GM15510 (cell line): ENCODE measurements around the gene ZNF614.

Experiments used
- POLR2A ChIP-seq: IDR thresholded peaks from 3 replicates; pipeline ENCODE4 v1.6.1; 2011; ENCODE audit warnings: borderline replicate concordance; ENCODE audit not compliant: insufficient read length; ENCODE audit errors: extremely low read depth

The ZNF614 gene

DNA sequence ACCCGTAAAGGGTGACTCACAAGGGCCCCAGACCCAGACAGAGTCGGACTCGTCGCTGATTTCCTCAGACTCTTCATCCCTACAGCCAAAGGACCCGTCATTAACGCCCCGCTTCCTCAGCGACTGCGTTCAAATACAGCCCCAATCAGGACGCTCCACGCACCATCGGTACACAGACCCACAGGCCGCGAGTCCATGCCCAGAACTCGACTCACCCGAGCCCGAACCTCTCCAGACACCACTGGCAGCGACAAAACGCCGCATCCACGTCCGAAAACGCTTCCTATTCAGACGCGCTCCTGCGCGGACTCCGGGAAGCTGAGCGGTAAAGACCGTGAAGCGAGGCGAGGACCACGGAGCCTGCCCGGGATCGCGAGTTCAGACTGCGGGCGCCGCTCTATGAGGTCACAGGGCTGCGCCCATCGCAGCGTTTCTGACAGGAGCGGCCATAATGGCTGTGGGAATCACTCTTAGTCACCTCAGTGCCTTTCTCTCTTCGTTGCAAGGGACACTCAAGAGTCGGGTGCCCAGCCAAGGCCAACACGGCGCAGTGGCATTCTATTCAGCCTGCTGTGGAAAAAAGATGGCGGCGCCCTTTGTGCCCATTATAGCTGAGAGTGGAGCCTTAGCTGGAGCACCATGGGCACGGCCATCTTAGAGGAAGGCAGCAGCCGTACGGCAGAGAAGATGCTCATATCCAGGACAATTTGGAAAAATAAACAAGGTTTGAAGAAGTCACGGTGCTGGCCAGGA is at the start of gene ZNF614:
Gene ZNF614, minus strand, starts transcription at position 353 of the 753 bp plus-strand sequence. CDS start 2,634 bp downstream, outside the sequence.
- peak; percentile 87 for TF ChIP-seq POLR2A

DNA sequence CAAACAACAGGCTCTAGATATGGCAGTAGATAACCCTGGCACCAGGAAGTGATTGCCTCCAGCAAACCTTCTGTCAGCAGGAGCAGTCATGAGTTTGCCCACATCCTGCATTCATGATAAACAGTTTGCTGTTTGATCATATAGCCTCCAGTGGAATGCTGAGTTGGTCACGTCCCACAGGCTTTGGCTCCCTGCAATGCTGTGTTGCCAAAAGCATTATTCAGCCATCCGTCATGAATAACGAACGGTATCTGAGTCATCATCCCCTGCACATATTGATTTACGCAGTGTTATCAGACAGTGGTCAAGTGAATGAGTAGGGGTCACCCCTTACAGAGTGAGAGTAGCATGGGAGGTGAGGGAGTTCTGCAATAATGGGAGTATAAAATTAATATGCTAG is 42.3 kb upstream of the ZNF614 start:
- no peak for TF ChIP-seq POLR2A

DNA sequence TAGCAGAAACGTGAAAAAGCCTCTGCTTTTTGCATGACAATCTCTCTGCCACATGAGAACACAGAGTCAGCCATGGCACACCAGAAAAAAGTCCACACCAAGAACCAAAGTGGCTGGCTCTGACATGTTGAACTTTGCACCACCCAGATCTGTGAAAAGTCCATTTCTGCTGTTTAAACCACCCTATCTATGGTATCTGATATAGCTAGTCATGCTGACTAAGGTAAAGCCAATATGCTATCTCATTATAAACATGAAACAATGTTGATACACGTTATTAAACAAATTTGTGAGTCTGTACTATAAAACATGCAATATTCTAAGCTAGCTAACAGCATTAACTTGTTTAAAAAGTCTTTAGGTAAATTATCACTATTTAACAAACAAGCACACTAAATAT is 41.5 kb upstream of the ZNF614 start:
- no peak for TF ChIP-seq POLR2A

DNA sequence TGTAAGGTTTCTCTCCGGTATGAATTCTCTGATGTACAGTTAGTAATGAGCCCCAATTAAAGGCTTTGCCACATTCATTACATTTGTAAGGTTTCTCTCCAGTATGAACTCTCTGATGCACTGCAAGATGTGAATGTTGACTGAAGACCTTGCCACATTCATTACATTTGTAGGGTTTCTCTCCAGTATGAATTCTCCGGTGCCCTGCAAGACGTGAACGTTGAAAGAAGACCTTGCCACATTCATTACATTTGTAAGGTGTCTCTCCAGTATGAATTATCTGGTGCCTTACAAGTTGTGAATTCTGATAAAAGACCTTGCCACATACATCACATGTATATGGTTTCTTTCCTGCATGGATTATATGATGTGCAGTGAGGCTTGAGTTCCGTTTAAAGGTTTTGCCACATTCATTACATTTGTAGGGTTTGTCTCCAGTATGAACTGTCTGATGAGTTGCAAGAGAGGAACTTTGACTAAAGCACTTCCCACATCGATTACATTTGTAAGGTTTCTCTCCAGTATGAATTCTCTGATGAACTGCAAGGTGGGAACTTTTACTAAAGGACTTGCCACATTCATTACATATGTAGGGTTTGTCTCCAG is 38.2 kb upstream of the ZNF614 start:
- TF ChIP-seq POLR2A: no peak

GRCh38 chr19:52065399-52065798 is 37.2 kb upstream of the ZNF614 start:
- no peak for TF ChIP-seq POLR2A

GRCh38 chr19:52048555-52049501 is 20.6 kb upstream of the ZNF614 start, which contains the start of gene ZNF432:
Gene ZNF432, minus strand, starts transcription at chr19:52048838. Its CDS starts 1,970 bp downstream, at chr19:52046868.
- TF ChIP-seq POLR2A: peak; percentile 35

- no peak for TF ChIP-seq POLR2A
Observed at GRCh38 chr19:52039169-52039568, 11.0 kb upstream of the ZNF614 start.

- no peak for TF ChIP-seq POLR2A
Observed at GRCh38 chr19:52034051-52034728, 6.0 kb upstream of the ZNF614 start.

DNA sequence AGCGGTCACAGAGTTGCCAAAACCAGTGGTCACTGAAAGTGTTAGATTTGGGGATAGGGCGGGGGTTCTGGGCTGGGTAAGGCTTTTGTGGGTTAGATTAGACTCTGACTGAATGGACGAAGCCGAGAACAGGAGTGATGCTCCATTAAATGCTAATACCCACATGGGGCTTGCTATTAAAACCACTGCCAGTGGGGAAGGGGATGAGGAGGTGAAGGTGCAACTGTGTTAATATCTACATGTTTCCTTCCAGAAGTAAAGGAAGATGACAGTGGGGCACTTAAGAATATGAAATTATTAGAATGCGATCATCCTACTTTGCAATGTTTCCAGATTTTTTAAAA is 573 bp upstream of the ZNF614 start:
- TF ChIP-seq POLR2A: no peak

DNA sequence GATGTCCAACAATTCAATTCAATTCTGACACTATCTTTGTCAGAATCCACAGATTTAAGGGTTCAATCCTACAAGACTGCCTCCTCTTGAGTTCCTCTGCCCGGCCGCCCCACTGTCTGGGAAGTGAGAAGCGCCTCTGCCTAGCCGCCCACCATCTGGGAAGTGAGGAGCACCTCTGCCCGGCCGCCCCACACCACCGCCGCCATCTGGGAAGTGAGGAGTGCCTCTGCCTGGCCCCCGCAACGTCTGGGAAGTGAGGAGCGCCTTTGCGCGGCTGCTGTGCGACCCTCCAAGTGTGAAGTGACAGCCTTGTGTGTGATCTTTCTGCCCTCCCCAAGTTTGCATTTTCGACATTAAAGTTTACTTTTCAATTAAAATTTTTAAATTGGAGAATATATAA is 6.0 kb downstream of the ZNF614 start:
- no peak for TF ChIP-seq POLR2A

DNA sequence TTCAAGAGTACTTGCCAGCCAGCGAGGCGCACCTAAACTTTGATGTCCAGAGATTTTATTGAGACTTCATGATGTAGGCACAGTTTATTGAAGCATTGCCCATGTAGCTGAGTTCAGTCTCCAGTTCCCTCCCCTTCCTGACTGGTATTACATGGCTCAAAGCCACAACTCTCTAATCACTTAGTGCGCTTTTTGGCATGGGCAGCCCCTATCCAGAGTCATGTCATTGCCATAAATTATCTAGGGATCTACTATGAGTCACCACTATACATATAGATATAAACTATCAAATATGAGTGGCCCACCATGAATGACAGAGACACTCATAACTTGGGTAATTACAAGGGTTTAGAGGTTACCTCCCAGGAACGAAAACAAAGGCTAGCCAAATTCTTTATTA is 7.7 kb downstream of the ZNF614 start:
- TF ChIP-seq POLR2A: no peak

- no peak for TF ChIP-seq POLR2A
Observed at GRCh38 chr19:52010674-52011073, 17.5 kb downstream of the ZNF614 start.

DNA sequence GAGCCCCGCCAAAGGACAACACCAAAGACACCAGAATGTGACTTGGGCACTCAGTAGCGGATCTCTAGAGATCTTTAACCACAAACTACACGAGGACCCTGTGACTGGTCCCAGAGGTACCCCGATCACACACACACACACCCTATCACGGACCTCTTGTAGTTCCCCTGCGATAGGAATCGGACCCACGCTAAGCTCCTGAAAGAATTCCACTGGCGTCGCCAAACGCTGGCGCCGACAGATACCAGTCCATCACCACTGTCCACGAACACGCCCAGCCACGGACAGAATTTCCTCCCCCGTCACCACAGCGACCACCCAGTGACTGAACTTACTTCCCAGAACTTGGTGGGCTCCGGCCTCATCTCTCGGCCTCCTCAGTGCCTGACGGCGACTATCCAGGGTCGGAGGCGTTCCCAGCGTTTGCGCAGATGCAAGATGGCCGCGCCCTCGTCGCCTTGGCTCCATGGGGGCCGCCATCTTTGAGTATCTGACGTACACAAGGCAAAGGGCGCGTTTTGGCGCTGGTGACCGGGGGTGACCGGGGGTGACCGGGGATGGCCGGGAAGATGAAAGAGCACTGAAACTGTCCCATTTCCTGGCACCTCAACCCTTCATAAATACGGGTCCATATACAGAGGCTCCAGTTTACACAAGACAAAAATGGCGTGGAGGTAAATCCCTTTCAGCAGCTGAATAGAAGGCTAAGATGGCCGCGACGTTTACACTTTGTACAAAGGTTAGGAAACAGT is 20.2 kb downstream of the ZNF614 start, which contains the start of gene ZNF615:
Gene ZNF615, minus strand, starts transcription at position 406 of the 752 bp plus-strand sequence. CDS start 4,500 bp downstream, outside the sequence.
- TF ChIP-seq POLR2A: peak; percentile 54

GRCh38 chr19:52007451-52007805 is 20.8 kb downstream of the ZNF614 start:
- no peak for TF ChIP-seq POLR2A
